HG03575 (cell line): ENCODE results near the gene LCN2.

Source experiments
- ATAC-seq: cut with Tn5 transposase; IDR thresholded peaks from one replicate; pipeline ENCODE4 v1.9.1; 2021; ENCODE audit not compliant: unreplicated experiment, insufficient number of reproducible peaks, low FRiP score; ENCODE audit errors: extremely low read depth

The LCN2 gene

DNA sequence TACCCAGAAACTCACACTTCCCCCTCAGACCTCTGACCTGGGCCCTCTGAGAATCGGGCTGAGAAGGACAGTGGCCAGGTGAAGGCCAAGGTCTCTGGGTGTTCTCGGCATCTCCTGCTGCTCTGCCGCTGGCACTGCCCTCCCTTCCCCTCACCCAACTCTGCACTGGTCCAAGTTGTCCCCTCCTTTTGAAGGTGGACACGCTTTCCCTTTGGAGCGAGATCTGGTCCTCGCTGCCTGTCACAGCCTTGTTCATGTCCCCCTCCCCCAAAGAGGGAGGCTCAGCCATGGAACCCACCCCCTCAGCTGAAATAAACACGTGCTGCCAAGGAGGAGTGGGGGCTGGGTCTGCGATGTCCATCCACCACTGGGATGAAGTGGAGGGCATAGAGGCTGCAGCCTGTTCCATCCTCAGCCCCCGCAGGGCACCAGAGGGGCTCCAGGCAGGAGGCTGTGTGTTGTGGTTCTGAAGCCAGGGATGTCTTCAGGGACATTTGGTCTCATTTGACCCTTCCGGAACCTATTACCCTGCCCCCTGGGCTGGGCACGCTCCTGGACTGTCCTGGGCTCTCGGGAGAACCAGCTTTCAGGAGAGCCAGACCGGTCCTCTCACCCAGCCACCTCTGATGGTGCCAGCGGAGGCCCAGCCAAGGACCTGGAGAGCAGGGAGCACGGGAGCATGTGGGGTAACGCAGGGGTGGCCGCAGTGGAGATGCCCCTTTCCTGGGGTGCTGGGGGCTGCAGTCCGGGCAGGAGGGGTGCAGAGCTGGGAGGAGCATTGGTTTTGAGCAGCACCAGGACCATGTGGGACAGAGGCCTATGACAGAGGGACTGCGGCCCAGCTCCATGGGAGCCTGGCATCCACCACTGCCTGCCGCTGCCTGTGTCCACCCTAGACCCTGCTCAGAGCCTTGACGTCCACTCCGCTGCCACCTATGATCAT is 4.7 kb upstream of the LCN2 start:
- ATAC-seq, result no peak

DNA sequence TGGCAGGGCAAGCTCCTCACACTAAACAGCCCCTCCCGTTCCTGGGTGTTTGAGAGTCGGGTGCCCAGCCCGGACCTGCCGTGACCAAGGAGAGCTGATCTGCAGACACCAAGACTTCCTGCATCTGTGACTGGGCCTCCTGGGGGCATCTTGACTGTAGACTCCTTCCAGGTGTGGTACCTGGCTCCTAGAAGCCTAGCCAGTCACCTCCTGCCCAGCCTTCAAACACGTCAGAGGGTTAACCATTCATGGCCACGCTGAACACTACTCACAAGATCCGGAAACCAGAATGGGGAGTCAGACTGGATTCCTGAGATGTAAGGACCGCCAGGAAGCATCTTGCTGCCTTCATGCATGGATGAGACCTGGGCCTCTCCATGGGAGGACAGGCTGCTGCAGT is 3.7 kb upstream of the LCN2 start:
- no peak for ATAC-seq

GRCh38 chr9:128145951-128146351 is 3.3 kb upstream of the LCN2 start:
- ATAC-seq, result no peak

GRCh38 chr9:128146591-128147120 is 2.6 kb upstream of the LCN2 start:
- ATAC-seq, result no peak

GRCh38 chr9:128148509-128149000 is 698 bp upstream of the LCN2 start:
- ATAC-seq, result no peak

- no peak for ATAC-seq
These were observed 819 bp downstream of the LCN2 start for GRCh38 chr9:128149951-128150593.

- no peak for ATAC-seq
These were observed 1.5 kb downstream of the LCN2 start for GRCh38 chr9:128150594-128151308.

GRCh38 chr9:128151309-128152132 is 2.3 kb downstream of the LCN2 start:
- ATAC-seq, result no peak

- no peak for ATAC-seq
These were observed 3.1 kb downstream of the LCN2 start for GRCh38 chr9:128152133-128153059.

DNA sequence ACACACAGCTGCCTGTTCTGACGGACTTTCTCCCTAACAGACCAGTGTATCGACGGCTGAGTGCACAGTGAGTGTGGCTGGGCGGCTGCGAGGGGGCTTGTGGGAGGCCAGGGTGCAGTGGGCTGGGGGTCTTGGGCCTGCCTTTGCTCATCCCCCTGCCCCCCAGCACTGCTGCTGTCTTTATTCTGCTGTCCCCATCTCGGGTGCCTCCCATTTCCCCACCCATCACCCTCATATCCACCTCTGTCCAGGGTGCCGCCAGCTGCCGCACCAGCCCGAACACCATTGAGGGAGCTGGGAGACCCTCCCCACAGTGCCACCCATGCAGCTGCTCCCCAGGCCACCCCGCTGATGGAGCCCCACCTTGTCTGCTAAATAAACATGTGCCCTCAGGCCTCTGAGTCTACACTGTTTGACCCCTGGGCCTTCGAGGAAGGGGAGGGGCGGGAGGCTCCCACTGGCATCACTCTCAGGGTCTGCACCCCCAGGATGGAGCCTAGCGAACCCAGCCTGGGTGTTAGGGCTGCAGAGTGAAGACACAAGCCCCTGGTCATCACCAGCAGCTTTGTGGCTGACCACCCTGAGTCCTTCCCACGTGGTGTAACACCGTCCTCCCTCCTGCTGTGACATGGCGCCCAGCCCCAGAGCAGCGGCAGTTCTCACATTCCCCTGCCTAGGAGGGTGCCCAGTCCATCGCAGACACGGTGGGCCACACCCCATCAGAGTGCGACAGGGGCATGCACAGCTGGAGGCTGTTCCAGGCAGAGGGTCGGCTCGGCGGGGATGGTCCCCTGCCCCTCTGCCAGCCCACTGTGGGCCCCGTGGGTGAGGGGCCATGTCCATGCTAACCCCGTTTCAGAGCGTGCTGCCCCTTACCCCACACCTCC is 4.0 kb downstream of the LCN2 start:
- ATAC-seq, result no peak

DNA sequence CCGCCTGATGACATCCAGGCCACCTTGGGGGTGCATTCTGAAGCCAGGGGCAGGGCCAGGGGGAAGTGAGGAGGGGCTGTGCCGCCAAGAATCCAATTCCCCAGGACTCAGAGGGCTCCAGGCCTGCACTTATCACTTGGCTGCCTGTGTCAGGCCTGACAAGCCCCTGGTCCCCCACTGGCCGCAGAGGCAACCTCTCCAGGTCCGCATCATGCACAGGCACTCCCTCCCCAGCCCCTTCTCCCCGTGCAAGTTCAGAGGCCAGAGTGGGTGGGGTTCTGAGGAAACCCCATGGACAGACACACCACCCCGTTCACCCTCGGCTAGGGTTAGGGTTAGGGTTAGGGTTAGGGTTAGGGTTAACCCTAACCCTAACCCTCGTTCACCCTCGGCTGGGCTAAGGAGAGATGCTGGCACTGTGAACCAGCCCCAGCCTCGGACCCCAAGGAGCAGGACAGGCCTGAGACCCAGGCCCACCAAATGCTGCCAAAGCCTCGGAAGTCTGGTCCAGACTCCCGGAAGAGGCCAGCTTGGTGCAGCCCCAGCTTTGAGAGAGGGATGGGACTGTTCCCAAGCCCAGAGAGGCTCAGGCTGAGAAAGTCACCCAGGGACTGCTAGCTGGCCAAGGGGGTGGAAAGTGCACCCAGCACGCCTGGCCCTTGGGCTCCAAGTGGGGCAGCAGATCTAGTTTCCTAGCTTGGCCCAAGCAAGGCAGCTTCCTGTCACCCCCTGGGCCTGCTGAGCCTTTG is 4.9 kb downstream of the LCN2 start:
- no peak for ATAC-seq

- no peak for ATAC-seq
These were observed 6.7 kb downstream of the LCN2 start for GRCh38 chr9:128155736-128156500.

DNA sequence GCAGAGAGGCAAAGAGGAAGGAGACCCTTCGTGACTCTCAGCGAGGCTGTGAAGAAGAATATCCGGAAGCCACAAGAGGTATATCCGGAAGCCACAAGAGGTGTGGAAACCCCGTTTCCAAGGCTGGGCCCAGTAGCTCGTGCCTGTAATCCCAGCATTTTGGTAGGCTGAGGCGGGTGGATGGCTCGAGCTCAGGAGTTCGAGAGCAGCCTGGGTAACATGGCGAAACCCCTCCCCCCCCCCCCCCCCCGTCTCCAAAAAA is 10.2 kb downstream of the LCN2 start:
- ATAC-seq, result no peak

GRCh38 chr9:128159784-128160602 is 10.7 kb downstream of the LCN2 start, which contains the start of gene BBLN:
TSS of gene BBLN (plus strand) at chr9:128160265. CDS start at chr9:128160408, 143 bp downstream.
- ATAC-seq, result no peak

GRCh38 chr9:128160603-128160987 is 11.3 kb downstream of the LCN2 start:
- ATAC-seq, result no peak
